Activated CD8-positive, alpha-beta memory T cell treated with anti-CD3 and anti-CD28 coated beads, Interleukin-2, amount 50 U/mL, for 48 hours (primary cell): Measurements from ENCODE around the gene DLG2.
"Not testable (repeated sequence)": the region's sequence is repeated elsewhere in the genome, so short reads cannot be mapped to it uniquely, and the experiment has no call there.

Source experiments
- DNase-seq: peaks from one replicate; pipeline ENCODE4 v3.0.0-alpha.2; 2020

DLG2 gene

GRCh38 chr11:85438328-85438727 lies 188.8 kb downstream of the DLG2 start:
- DNase-seq: no peak

GRCh38 chr11:85431319-85431718 lies 195.8 kb downstream of the DLG2 start:
- no peak for DNase-seq

GRCh38 chr11:85423794-85424193 lies 203.3 kb downstream of the DLG2 start:
- no peak for DNase-seq

GRCh38 chr11:85423316-85423715 lies 203.8 kb downstream of the DLG2 start:
- DNase-seq: no peak

GRCh38 chr11:85414175-85414574 lies 213.0 kb downstream of the DLG2 start:
- no peak for DNase-seq

- DNase-seq: no peak
Measured at GRCh38 chr11:85407648-85408047, 219.5 kb downstream of the DLG2 start.

GRCh38 chr11:85406841-85407240 lies 220.3 kb downstream of the DLG2 start:
- no peak for DNase-seq

- DNase-seq: no peak
Measured at GRCh38 chr11:85406316-85406715, 220.8 kb downstream of the DLG2 start.

GRCh38 chr11:85395515-85396055 lies 231.6 kb downstream of the DLG2 start:
- DNase-seq: not testable (repeated sequence)

- no peak for DNase-seq
Measured at GRCh38 chr11:85394283-85394682, 232.9 kb downstream of the DLG2 start.

GRCh38 chr11:85391141-85391540 lies 236.0 kb downstream of the DLG2 start:
- DNase-seq: no peak

- DNase-seq: no peak
Measured at GRCh38 chr11:85385547-85385946, 241.6 kb downstream of the DLG2 start.

GRCh38 chr11:85385111-85385510 lies 242.0 kb downstream of the DLG2 start:
- no peak for DNase-seq

- no peak for DNase-seq
Measured at GRCh38 chr11:85379066-85379465, 248.1 kb downstream of the DLG2 start.

- DNase-seq: no peak
Measured at GRCh38 chr11:85377901-85378300, 249.2 kb downstream of the DLG2 start.

- no peak for DNase-seq
Measured at GRCh38 chr11:85359859-85360258, 267.3 kb downstream of the DLG2 start.

- DNase-seq: no peak
Measured at GRCh38 chr11:85355921-85356320, 271.2 kb downstream of the DLG2 start.

GRCh38 chr11:85349539-85349938 lies 277.6 kb downstream of the DLG2 start:
- not testable (repeated sequence) for DNase-seq

GRCh38 chr11:85348945-85349344 lies 278.2 kb downstream of the DLG2 start:
- DNase-seq: no peak

GRCh38 chr11:85347291-85347690 lies 279.9 kb downstream of the DLG2 start:
- DNase-seq: no peak

- no peak for DNase-seq
Measured at GRCh38 chr11:85346484-85346883, 280.7 kb downstream of the DLG2 start.

- not testable (repeated sequence) for DNase-seq
Measured at GRCh38 chr11:85340846-85341245, 286.3 kb downstream of the DLG2 start.

- DNase-seq: no peak
Measured at GRCh38 chr11:85318573-85318972, 308.6 kb downstream of the DLG2 start.

- DNase-seq: no peak
Measured at GRCh38 chr11:85316967-85317366, 310.2 kb downstream of the DLG2 start.

GRCh38 chr11:85313741-85314140 lies 313.4 kb downstream of the DLG2 start:
- no peak for DNase-seq

- DNase-seq: no peak
Measured at GRCh38 chr11:85310479-85310878, 316.7 kb downstream of the DLG2 start.
